Amniotic stem cell (primary cell): Measurements from ENCODE around the gene EPDR1.
A peak's percentile ranks its signal among the peaks of the same experiment; 100 is the strongest.

ENCODE experiments used
- DNase-seq: peaks from one replicate; lab custom pipeline; 2025; lab: John Stamatoyannopoulos, UW

Gene EPDR1

DNA sequence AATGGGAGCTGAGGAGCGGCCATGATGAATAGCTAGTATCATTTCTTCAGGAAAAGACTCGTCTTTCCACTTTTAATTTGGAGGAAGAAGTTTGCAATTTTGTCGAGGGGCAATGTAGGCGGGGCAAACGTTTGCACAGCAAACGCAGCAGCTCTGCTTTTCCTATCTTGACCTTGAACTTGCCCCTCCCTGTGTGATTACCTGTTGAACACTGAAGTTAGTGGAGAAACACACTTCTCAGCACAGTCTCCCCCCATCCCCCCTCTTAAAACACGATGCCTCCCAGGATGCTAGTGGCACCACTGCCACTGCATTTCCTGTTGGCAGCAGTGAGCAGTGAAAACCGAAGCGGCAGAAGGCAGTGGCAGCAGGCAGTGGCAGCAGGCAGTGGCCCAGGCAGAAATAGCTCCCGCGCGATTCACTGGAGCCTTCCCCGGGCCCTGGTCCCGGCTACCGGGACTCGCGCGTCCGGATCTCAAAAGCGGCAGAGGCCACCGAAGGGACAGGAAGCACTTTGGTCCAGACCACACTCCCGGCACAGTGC is at the start of gene EPDR1:
TSS of gene EPDR1 (plus strand) at position 336 of the 544 bp plus-strand sequence. CDS start 300 bp downstream, outside the sequence.
- no peak for DNase-seq

DNA sequence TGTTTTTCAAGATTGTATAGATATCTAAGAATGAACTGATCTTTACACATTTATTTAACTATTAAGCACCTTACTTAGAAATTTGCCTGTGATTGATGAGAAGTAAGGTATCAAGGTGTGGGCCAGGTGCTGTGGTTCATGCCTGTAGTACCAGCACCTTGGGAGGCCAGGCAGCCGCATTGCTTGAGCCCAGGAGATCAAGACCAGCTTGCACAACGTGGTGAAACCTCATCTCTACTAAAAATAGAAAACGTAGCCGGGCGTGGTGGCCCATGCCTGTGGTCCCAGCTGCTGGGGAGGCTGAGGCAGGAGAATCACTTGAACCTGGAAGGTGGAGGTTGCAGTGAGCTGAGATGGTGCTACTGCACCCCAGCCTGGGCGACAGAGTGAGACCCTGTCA is 38.4 kb upstream of the EPDR1 start:
- no peak for DNase-seq

DNA sequence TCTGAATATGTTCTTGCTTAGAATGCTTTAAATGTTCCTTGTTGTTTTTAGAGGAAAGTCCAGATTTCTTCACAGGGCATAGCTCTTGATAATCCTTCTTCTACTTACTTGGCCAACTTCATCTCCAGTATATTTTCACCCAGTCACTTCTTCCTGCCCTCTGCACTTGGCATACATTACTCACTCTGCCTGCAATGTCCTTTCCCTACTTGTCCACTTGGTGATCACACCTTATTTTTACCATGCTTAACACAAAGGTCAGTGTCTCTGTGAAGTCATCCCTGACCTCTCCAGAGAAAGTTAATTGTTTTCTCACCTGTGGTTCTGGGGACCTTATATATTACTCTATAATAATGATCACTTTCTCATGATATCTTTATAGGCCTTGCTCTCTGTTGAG is 27.1 kb upstream of the EPDR1 start:
- no peak for DNase-seq

DNA sequence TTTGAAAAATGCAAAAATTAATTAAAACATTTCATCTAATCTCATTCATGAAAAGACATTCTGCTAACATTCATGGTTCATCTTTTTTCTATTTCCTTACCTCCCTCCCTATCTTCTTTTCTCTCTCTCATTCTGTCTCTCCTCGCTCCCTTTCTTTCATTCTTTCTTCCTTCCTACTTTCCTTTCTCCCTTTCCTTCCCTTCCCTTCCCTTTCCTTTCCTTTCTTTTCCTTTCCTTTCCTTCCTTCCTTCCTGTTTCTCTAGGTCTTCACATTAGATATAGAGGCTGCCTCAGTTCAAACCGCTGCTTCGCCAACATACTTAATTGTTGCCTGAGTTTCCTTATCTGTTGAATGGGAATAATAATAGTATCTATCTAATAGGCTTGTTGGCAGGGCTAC is 25.8 kb upstream of the EPDR1 start:
- no peak for DNase-seq

DNA sequence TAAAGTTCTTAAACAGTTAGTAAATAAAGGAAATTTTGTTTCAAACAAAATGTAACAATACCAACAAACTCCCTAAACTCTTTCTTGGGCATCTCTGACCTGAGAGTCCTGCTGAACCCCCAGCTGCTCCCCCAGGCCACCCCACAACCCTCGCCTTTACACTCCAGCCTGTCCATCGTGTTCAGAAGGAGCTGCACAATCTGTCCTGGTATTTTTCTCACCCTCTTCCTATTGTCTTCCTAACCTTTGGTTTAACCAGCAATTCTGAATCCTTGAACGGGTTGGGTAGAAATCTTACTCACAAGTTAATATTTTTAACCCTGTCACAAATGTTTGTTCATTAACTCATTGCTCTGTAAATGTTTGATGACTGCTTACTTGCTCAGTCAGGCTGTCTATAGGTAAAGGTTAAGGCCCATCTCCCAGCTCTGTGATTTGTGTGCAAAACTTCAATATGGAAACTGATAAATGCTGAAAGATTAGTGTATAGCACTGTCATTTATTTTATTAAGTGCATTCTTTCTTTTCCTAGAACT is 20.7 kb upstream of the EPDR1 start:
- no peak for DNase-seq

DNA sequence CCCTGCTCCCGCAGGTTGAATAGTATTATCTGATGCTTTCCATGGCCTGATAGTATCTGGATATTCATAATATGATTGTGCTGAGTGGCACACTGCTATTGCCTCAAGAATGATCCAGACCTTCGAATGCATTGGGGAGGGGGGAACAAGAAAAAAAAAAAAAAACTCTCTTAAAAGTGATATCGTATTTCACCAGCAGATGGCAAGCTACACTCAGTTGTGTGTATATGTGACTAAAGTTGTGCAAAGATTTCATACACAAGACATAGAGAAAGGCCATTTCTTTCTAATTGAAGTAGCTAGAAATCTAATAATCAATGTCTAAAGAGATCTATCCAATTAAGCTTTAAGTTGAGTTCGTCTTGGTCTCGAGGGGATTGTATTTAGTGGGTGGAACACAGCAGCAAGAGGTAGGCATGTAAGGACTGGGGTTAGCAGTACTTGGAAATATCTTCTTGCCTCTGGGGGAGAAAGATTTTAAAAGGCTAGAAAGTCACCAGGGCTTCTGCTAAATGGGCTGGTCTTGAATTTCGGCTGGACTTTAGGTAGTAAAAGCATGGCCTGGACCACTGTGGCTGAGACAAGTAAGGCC is 19.1 kb upstream of the EPDR1 start:
- DNase-seq, result no peak

DNA sequence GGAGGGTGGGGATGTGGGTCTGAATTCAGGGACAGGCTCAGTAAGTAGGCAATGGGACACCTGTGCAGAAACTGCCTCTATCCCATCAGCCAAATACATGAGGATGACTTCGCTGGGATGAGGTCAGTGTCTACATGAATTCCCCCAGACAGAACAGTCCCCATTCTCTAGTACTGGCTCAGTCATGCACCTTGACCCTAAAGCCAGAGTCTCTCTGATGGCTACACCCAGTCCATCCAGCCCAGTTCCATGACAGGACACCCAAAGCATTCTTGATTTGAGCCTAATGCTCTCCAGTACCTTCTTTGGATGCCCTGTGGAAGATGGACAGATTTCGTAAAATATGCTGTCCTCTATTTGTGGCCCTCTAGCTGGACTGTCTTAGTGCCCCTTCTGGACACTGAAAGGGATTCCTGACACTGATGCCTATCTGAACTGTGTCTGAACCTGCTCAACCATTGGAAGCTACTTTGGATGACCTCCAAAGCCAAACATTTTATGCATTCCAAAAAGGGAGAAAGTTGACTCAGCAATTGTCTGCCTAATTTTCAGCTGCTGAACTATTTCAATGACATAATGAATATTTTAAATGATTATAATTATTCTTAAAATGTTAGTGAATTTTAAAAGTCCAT is 18.4 kb upstream of the EPDR1 start:
- DNase-seq, result no peak

DNA sequence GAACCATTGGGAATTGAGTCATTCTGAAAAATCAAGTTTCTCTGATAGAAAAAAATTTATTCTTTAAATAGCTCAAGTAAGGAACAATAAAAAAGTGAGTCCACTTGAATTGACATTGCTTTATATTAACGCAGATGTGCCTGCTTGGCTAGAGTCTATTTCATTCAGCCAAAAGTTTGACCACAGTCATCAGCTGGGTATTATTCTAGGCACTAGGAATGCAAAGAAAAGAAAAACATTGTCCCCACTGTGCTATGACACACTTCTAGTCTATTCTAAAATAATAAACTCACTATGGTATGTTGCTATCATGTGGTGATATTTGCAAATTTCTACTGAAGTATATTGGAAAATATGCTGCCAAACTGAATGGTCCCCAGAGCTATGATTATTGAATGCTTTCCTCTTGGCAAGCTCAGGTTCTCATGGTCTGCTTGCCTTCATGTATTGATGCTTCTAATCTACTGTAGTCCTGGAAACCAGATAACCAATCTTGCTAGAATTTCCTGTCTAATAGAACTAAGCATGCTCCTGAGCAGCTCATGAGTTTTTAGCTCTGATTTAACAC is 12.1 kb upstream of the EPDR1 start:
- peak; percentile 49 for DNase-seq

DNA sequence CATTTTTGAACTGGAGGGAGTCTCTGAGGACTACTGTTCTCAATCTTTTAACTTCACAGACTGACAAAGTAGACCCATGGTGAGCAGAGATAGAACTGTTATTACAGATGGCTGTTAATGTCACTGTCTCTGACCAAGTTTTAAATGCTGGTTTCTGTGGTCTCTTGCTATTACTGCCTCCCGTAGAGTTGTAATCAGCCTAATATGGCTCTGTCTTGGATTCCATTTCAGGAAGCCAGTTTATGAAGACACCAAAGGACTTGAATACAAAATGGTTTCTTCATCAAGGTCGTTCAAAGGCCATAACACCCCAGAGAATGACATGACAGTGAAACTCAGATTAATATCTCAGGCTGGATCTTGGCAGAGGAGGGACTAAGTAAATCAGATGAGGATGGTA is 7.7 kb upstream of the EPDR1 start:
- DNase-seq, result no peak

DNA sequence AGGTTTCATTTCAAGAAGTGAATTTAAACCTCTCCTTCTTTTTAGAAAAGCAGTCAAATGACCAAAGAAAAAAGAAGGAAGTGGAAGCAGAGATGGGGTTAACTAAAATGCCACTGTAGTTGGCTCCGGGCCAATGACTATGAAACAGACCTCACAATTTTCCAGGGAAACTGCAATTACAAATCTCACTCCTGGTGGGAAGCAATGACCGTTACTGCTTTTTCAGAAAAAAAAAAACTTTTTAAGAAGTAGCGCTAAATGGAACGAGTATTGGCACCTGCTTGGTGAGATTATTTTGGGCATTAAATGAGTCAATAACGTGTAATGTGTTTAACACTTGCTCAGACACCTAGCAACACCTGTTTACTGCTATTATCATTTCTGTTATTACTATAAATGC is 5.0 kb upstream of the EPDR1 start:
- DNase-seq, result no peak

DNA sequence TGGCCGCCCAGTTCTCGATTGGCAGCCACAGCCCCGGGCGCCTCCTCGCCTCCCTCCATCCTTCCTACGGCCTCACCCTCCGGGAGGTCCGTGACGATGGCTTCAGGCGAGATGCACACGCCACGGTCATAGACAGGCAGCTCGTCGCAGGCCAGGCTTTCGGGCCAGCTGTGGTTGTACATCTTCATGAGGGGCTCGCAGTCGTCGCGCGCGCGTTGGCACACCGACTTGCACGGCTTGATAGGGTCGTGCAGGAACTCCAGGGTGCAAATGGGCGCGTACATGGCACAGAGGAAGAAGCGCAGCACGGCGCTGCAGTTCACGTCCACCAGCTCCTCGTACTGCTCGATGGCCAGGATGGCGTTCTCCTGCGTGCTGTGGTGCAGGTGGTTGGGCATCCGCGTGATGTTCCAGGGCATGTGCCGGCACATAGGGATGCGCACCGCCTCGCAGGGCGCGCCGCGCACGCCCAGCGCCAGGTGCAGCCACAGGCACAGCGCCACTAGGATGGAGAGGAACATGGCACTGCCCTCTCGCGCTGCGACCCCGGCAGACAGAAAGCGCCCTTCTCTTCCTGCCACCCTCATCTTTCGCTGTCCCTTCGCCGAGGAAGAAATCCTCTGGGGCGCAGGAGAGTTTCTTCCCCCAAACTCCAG is 4.3 kb upstream of the EPDR1 start:
- no peak for DNase-seq

DNA sequence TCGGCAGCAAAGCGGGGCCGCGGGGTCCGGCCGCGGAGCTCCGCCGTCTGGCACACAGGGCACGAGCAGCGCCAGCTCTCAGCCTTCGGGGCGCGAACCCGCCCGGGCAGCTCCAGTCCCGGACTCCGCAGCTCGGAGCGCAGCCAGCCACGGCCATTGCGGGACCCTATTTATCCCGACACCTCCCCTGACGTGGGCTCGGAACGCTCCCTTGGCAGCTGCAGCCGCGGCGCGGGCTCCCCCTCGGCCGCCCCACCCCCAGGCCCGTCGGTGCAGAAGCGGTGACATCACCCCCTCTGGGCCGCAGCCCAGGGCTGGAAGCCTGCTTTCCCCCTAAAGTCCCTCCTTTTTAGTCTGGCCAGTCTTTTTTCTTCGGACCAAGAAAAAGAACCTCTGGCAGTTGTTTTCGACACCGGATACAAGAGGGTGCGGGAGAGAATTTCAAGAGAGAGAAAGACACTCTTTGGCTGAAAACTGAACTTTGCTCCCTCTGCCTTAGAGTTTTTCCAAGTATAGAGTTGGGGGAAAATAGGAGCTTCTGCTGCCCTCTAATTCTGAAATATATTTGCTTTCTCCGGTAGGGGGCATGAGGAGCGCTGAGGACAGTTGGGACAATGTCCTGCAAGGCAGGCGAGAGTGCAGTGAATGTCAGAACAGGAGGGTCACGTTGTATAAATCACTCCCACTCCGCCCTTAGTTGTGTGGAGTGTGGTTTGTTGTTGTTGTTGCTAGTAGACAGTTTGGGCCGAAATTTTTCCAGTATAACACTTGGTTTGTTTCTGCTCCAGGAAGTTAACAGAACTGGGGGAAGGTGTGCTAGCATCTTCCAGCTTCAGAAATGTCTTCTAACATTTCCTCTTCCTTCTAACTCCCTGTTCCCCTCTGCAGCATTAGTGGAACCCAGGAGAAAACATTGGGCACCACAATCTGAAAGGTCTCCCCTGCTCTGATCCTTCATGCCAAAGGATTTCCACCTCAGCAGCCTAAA is 3.5 kb upstream of the EPDR1 start, which contains the start of gene SFRP4:
TSS of gene SFRP4 (minus strand) at position 145 of the 988 bp plus-strand sequence. CDS start 280 bp downstream, outside the sequence.
- peak; percentile 68 for DNase-seq

DNA sequence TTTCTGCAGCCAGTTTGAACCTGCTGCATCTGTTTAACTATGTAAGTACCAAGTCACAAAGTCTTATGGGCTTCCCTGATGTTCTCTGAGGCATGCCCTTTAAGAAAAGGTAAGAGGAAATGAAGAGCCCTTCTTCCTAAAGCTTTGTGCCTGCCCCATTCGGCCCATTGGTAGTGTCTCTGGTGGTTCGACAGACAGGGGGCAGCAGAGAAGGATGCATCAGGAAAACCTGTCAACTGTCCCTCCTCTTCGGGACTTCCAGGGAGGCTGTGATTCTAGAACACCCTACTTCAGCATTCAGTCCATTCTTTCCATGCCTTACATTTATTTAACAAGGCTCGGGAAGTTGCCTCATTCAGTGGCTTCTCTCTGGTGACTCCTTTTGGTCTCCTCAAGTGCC is 1.9 kb upstream of the EPDR1 start:
- DNase-seq, result no peak

DNA sequence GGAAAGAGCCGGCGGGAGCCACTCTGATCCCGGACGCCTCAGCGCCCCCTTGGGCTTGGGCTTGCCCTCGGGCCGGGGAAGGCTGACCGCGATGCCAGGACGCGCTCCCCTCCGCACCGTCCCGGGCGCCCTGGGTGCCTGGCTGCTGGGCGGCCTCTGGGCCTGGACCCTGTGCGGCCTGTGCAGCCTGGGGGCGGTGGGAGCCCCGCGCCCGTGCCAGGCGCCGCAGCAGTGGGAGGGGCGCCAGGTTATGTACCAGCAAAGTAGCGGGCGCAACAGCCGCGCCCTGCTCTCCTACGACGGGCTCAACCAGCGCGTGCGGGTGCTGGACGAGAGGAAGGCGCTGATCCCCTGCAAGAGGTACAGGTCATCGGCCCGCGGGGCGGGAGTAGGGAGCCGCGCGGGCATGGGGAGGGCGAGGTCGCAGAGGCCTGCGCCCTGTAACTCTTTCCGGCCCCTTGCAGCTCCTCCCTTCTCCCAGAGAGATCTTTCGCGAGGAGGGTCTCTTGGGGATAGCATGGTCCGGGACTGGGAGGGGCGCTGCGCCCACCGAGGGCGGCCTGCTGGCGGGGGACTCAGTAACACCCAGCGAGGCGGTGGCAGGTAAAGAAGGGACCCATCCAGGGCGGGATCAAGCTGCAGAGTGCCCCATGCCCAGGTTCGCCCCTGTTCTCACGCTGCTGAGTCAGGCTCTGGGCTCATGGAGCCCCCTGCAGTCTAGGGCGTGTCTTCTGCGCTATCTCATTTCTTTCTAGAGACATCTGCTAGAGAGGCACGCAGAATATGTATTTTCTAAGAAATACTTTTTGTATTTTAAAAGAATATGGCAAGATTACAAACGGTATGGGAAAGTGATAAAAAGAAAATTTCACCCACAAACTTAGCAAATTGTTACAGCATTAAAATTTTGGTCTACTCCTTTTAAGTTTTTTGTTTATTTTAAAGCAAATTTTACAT is 687 bp downstream of the EPDR1 start:
- no peak for DNase-seq

DNA sequence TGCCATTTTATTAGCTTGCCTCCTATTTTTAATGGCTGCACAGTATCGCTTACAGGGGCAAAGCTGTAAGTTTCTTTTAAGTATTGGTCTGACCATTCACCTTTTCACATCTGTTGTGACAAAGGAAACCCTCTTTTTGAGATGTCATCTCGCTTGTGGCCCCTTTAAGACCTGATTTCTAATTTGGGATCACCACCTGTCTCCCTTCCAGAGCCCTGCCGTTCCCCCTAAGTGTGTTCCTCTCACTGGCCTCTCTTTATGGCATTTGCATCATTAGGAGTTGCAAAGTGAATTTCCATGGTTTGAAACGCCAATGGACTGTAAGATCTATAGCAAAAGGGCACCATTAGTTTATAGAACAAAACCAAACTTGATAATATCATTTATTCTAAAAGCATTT is 1.4 kb downstream of the EPDR1 start:
- DNase-seq, result no peak

DNA sequence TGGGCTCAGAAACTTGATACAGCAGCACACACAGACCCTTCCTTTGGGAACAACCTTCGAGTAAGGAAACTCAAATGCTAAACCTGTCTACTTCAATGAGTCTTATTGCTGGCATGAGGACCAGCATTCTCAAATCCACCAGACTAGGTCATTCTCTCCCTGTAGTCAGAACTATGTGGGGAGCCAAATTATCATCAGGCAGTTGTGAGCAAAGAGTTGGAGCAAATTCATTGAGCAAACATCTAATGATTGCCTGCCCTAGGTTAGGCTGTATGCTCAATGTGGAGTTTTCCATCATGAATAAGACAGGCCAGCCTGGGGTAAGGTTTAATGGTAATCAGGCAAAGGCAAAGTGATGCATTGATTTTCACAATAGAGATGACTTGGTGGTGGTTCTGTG is 3.6 kb downstream of the EPDR1 start:
- DNase-seq, result no peak

DNA sequence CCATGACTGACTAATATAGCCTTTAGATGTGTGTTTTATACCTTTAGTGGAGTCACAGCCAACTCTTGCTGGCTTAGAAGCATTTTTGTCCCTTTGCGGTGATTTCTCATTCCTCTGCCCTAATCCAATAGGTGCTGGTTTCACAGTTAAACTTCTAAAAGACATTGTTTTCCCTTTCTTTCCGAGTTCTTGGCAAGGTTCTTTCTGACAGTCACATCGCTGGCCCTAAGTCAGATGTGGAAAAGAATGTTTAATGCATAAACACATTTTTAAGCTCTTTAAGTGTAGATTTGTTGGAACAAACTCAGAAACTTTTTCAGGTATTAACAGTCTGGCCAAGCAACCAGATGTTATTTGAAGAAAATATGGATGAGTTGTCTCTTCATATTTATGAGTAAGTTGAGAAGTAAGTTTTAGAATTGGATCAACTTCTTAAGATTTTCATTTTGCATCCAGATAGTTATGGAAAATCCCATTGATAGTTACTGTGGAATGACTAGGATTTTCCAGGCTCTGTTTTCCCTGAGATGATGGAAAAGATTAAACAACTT is 4.1 kb downstream of the EPDR1 start:
- DNase-seq, result no peak

DNA sequence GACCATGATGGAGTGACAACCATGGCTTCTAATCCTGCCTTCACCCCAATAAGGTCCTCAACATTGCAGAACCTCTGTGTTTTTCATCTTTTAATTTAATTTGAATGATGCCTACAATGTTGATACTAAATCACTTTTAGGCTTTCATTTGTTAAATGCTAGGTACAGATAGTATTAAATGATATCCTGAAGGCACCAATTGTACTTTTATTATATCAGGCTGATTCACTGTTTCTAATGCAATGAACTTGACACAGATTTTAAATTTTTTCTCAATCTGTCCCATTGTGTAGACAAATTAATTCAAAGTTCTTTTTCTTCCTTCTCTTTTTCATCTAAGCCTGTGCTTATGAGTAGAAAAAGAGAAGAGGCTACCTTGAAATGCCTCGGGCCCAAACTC is 5.2 kb downstream of the EPDR1 start:
- DNase-seq, result no peak

DNA sequence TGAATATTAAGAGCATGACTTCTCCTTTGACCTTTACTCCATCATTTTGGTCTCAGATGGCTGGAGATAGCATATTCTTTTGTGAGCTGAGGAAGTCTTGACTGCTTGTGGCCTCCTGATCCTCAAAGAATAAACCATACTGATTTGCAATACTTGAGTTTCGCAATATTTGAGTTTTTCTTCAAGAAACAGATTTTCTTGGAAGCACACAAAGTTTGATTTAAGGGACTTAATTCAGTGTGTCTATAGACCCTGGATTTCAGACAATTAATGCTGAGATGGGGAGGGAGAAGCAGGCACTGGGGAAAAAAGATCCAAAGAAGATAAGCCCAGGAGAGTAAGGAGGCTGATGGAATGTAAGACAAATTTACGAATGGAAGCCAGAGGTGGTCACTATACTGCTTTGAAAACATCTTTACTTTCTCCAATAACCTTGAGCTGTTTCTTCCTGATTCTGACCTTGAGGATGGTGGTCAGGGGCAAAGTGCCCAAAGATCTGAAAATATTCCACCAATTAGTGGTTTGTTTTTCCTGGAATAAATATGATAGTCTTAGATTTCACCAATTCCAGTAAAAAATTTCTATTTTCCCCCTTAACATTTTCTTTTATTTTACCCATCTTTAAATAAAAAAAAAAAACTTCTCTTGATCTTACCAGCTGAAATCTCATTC is 7.5 kb downstream of the EPDR1 start:
- no peak for DNase-seq
